Activated CD8-positive, alpha-beta memory T cell treated with anti-CD3 and anti-CD28 coated beads for 48 hours (primary cell): ENCODE results near the gene TAS1R2.
"Not testable (repeated sequence)": the region's sequence is repeated elsewhere in the genome, so short reads cannot be mapped to it uniquely, and the experiment has no call there.

Experiments used
- DNase-seq, 3 experiments: peaks; one replicate each; pipeline ENCODE4 v3.0.0-alpha.2; 2020; ENCODE audit warnings: low read depth in 2 of 3, low spot score in 2 of 3

Gene TAS1R2

GRCh38 chr1:18884419-18884717 is 24.9 kb upstream of the TAS1R2 start:
- no peak for DNase-seq

GRCh38 chr1:18883636-18884418 is 24.4 kb upstream of the TAS1R2 start:
- DNase-seq: peak; percentile 38 to 54 (median 42)

DNA sequence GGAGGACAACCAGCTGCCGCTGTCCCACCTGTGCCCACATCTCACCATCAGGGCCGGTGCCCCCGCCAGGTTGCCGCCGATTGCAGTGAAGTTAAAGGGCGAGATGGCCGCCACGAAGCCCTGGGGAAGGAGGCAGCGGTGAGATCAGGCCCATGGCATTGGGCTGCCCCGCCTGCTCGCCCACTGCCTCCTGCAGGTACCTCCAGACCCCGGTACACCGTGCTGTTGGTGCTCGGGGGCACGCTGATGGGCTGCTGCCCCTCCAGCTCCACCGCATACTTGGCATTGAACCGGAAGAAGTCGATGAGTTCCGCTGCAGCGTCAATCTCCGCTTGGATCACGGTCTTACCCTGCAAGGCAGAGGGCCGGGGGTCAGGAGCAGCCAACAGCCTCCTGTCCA is 23.6 kb upstream of the TAS1R2 start:
- no peak for DNase-seq

DNA sequence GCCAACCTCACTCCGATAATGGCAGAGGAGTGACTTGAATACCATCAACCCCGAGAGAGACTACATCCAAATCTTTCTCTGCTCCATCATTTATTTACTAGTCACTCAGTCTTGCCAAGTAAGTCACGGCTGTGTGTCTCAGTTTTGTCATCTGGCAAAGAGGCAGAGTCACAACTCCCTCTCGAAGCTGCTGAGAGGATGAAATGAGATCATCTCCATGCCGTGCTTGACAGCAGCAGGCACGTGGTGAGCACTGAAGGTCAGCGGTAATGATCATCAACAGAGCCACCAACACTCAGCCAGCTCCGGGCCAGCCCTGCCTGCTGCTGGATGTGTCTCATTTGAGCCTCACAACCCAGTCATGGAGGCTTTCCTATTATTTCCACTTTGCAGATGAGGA is 23.0 kb upstream of the TAS1R2 start:
- DNase-seq: no peak

GRCh38 chr1:18881642-18882431 is 22.4 kb upstream of the TAS1R2 start:
- no peak for DNase-seq

DNA sequence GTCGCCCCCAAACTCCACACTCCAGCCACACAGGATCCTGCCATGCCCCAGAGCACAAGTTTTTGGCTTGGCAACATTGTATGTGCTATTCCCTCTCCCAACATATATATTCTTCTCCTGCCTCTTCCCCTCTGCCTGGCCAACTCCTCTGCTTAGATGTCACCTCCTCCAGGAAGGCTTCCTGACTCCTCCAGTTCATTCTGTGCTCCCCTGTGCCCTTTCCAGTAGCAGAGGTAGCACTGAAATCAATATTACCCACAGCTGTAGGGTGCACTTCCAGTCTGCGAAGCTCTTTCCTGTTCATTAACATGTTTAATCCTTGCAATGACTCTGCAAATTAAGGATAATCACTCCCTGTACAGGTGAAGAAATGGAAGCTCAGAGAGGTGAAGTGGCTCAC is 21.7 kb upstream of the TAS1R2 start:
- DNase-seq: no peak

DNA sequence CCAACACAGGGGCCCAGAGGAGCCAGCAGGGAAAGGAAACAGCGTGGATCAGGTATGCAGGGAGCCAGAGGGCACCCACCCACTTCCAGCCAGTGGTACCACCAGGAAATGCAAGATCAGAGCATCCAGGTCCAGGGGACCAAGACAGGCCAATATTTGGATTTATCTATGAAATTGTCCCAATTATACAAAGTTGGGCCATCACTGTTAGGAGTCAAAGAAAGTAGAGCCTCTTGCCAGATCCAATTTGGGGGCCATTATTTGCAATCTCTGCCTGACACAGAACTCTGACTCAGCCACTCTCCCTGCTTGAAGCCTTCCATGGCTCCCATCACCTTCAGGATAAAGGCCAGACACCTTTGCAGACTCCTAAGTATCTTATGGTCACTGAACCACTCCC is 21.1 kb upstream of the TAS1R2 start:
- no peak for DNase-seq

DNA sequence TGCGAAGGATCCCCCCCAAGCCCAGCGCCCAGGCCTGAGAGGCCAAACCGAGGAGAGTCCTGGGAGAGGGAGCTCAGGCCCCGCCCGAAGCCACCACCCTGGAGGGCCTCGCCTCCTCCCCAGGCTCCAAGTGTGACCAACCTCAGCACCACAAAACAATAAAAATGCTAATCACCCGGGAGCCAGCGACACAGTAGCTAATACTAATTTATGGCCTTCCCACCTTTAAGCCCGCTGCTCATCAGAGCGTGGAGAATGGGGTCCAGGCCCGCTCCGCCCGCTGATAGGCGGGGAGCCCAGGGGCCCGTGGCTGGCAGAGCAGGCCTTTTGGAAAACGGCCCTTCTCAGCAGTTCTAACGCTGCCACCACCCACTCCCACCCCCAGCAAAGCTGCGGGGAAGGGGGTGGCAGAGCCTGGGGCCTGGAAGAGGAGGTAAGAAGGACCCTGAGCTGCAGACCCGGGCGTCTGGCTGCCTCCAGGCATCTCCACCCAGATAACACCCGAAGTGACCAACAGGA is 20.4 kb upstream of the TAS1R2 start:
- DNase-seq: no peak

DNA sequence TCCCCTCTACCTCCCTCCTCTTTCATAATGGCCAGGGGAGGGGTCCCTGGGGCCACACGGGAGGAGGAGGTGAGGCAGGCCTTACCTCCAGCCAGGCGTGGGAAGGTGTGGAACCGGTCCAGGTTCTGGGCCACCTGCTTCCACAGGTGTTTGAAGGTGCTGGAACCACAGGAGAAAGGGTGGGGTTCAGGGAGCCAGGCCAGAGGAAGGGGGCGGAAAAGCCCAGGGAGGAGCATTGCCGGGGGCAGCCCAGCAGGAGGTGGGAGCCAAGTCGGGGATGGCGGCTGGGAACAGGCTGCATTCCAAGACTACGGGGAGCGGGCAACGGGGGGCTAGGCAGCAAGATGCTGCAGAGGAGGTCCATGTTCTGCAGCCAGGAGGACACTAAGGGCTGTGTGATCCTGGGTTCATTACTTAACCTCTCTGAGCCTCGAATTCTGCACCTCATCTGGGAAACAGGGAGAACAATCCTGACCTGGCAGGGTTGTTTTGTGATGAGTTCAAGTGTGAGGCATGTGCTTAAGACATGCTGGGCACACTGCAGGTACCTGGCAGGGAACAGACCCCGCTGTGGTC is 19.8 kb upstream of the TAS1R2 start:
- DNase-seq: no peak

DNA sequence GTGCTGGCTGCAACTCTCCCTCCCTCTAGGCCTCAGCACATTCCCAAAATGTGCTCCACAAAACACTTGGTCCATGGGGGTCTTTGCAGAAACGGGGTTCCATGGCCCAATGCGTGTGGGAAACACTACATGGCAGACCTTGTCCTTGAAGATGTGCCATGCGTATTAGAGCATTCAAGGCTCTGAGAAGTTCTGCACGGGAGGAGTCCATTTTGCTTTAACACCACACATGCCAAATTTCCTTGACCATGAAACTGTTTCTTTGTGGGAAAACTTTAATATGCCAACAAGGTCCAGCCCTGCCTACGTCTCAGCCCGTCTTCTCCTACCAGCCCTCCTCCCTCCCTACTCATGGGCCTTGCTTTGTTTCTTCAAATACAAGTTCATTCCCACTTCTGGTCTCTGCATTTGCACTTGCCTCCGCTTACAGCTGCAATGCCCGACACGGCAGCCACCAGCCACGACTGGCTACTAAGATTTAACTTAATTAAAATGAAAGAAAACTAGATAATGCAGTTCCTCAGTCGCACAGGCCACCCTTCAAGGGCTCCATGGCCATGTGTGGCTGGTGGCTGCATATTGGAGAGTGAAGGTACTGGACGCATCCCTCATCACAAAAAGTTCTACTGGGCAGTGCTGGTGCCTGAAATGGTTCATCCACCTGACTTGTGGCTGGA is 19.2 kb upstream of the TAS1R2 start:
- DNase-seq: no peak

- DNase-seq: no peak
Observed at GRCh38 chr1:18877282-18877681, 17.8 kb upstream of the TAS1R2 start.

DNA sequence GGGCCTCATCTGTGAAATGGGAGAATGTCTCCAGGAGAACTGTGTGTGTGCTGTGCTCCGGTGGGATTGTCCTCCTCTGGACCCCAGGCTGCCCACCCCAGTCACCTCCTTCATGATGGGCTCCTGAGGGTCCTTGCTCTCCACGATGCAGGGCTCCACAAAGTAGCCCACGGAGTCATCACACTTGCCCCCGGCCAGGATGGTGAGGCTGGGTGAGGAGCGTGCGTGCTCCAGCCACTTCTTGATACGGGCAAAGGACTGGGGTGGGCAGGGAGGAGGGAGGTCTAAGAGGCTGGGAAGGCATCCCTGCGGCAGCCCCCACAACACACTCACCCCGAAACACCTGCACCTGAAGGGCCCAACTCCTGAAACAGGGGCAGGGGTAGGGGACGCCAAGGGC is 16.8 kb upstream of the TAS1R2 start:
- DNase-seq: no peak

DNA sequence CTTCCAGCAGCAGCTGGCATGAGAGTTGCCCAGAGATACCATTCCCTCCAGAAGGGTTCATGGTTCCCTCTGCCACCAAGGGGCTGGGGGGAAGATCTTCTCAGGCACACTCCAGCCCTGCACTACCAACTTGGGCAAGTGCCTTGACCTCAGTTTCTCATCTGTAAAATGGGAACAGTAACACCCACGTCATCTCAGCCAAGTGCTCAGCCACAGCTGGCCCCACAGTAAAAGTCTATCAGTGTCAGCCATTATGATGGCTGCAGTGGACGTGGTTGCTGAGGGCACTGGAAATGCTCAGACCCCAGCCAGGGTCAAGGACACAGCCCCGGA is 16.3 kb upstream of the TAS1R2 start:
- no peak for DNase-seq

DNA sequence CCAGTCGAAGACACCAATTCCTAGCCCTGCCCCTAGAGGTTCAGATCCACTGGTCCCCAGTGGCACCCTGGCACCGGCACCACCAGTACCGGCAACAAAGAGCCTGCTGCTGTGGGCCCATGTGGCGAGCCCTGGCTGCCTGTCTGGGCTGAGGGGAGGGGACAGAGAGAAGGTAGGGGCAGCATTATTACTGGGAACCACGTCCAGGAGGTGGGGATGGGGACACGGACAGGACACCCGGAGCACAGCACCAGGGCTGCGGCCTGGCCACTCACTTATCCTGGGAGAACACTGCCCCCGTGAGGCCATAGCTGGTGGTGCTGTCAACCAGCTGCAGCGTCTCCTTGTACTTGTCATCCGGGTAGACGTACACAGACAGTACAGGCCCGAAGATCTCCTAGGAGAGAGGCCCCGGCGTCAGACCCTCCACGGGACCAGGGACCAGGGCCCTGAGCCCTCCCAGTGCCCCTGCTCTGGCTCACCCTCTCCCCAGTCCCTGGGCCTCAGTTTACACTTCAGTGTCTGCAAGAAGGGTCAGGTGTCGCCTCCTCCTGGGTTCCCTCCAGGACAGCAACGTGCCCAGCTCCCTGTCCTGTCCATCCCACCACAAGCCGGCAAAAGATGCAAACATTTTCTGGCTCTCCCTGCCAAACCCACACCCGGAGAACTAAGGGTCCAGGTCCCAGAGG is 15.8 kb upstream of the TAS1R2 start:
- peak; percentile 39 to 63 (median 55) for DNase-seq

DNA sequence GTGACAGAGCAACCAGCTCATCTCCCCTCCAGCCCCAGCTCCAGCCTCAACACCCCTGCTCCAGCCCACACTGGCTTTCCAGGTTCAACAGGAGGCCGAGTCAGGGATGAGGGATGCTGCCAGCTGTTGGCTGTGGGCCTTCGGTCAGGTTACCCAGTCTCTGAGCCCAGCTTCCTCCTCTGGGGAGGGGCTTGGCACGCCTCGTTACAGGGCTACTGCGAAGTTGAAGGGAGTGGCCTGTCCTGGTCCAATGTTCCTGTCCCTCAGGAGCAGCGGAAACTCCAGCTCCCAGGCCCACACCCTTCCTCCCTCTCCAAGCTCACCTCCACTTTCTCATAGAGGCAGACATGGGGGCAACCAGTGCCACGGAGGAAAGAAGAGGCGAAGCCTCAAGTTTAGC is 15.1 kb upstream of the TAS1R2 start:
- no peak for DNase-seq

DNA sequence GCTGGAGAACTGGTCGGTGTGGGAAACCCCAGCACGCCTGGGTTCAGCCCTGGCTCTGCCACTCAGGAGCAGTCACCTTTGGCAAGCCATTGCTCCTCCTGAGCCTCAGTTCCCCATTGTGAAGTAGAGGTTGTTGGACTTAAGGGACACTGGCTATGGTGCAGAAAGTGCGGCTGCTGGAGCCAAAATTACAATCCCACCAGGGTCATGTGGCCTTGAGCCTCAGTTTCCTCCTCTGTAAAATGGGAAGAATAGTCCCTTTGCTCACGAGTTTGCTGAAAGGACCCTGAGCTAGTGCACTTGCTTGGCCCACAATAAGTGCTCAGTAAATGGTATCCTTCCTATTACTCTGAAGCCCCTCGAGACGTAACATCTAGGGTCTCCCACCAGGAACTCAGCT is 14.6 kb upstream of the TAS1R2 start:
- no peak for DNase-seq

DNA sequence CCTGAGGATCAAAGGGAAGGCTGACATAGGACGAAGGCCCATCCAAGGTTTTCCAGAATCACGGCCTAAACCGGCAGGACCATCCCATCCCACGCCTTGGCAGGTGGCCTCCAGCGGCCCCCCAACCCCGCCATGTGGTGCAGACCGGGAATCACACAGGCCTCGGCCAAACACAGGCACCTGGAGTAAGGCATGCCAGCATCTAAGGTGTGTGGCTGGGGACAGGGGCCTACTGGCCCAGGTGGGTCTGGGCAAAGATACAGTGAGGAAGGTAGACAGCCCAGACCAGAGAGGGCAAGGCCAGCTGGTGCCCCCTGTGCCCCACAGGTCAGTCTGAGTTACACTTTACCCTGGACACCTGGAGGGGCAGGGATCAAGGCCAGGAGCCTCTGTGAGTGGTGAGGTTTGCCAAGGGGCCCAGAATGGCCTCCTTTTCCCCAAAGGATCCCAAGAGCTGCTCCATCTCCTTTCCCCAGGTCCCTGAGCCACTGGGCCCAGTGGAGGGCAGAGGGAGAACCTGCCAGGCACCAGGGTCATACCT is 12.7 kb upstream of the TAS1R2 start:
- no peak for DNase-seq

DNA sequence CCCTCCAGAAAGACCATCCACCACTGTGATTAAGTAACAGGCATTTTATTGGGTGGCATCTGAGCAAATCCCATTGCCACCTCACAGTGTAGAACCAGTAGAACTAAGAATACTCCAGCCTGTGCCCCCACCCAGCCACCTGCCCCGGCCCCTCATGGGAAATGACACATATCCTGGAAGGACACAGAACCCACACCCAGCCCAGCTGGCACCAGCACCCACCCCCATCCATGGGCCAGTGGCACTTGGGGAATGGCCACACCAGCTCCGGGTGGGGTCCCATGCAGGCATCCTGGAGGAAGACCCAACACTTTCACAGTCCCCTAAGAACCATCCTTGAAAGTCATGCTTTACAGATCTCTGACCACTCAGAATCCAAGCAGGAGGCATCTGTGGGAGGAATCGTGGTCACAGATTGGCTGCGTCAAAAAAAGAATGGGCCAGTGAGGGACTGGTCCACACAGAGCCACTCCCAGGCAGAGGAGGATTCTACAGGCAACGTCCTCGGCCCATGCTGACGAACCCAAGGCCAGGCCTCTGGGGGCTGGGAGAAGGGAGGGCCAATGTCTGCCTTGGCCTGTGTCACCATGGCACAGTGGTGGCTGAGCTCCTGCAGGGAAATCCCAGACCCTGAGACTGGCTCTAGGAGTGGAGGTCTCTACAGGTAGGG is 12.1 kb upstream of the TAS1R2 start:
- DNase-seq: no peak

DNA sequence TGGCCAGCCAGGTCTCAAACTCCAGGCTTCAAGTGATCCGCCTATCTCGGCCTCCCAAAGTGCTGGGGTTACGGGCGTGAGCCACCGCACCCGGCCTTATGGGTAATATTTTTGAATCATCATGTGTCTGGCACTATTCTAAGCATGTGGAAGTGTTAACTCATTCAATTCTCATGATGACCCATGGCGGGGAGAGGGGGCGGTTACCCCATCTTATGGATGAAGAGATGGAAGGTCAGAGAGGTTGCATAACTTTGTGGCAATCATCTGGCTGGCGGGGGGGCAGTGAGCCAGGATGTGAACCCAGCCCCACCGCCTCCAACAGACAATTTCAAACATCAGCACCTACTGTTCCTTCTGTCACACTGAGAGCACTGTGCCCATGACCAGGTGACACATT is 11.5 kb upstream of the TAS1R2 start:
- DNase-seq: no peak

GRCh38 chr1:18870595-18870865 is 11.1 kb upstream of the TAS1R2 start:
- DNase-seq: not testable (repeated sequence)
